ENCODE results near the gene RSPO4.

RSPO4 gene

DNA sequence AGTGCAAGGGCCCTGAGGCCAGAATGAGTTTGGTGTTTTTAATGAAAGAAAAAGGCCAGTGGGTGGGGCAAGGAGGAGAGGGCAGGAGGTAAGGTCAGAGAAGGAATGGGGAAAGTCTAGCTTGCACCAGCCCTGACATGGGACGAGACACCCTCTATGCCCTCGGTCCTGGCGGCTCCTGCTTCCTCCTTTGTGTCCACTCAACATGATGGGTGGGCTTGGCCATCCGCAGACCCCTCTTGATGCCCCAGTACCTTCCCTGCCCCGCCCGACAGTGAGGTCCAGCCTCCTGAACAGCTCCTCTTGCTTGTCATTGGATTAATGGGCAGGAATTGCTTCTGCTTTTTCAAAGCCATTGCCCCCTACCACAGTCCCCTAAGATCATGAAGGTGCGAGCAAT lies 52.4 kb downstream of the RSPO4 start:
- Histone ChIP-seq H3K9ac (ENCODE audit: low read length) (no peak overlapping the region), H3K36me3 (replicated peaks; ENCODE audit: insufficient read depth, low read length) (no peaks in the 10 kb centered on the region), H3K27me3 (replicated peaks; ENCODE audit: insufficient read depth, low read length) (peaks cover 40% of the 10 kb centered on the region), H3K4me1 (ENCODE audit: low read length) (no peaks in the 10 kb centered on the region), H2AFZ (ENCODE audit: low read length) (no peak overlapping the region), H3K9me3 (replicated peaks; ENCODE audit: insufficient read depth, low read length) (no peaks in the 10 kb centered on the region), H3K9me2 (replicated peaks; ENCODE audit: insufficient read depth, low read length) (no peaks in the 10 kb centered on the region), H3K4me2 (ENCODE audit: low read depth, low read length) (no peak overlapping the region), H3F3A (ENCODE audit: insufficient read depth, low read length) (no peaks in the 10 kb centered on the region), H3K4me3 (ENCODE audit: low read length) (no peak overlapping the region), H4K20me1 (ENCODE audit: insufficient read depth, low read length) (no peaks in the 10 kb centered on the region), H3K27ac (ENCODE audit: low read length) (no peak overlapping the region), H3K79me2 (ENCODE audit: low read length) (no peaks in the 10 kb centered on the region)
- no peak for DNase-seq
- TF ChIP-seq CTCF (IDR thresholded peaks at IDR 0.05; ENCODE audit: low read length) (no peak), EZH2phosphoT487 (IDR thresholded peaks at IDR 0.05; ENCODE audit: low read length) (no peak), EZH2 (optimal IDR thresholded peaks at IDR 0.05; ENCODE audit: low read depth, low read length) (no peak)

GRCh38 chr20:946826-947225 lies 55.3 kb downstream of the RSPO4 start:
- H3K9me2 ChIP-seq (replicated peaks; ENCODE audit: insufficient read depth, low read length): no peaks in the 10 kb centered on the region
- no peak overlapping the region for H3K9ac ChIP-seq (ENCODE audit: low read length)
- no peak overlapping the region for H2AFZ ChIP-seq (ENCODE audit: low read length)
- no peaks in the 10 kb centered on the region for H3K79me2 ChIP-seq (ENCODE audit: low read length)
- no peaks in the 10 kb centered on the region for H3K9me3 ChIP-seq (replicated peaks; ENCODE audit: insufficient read depth, low read length)
- H3K36me3 ChIP-seq (replicated peaks; ENCODE audit: insufficient read depth, low read length): no peaks in the 10 kb centered on the region
- no peak for DNase-seq
- H3K4me1 ChIP-seq (ENCODE audit: low read length): no peaks in the 10 kb centered on the region
- H3F3A ChIP-seq (ENCODE audit: insufficient read depth, low read length): no peaks in the 10 kb centered on the region
- H3K4me2 ChIP-seq (ENCODE audit: low read depth, low read length): no peak overlapping the region
- H4K20me1 ChIP-seq (ENCODE audit: insufficient read depth, low read length): no peaks in the 10 kb centered on the region
- H3K27me3 ChIP-seq (replicated peaks; ENCODE audit: insufficient read depth, low read length): peaks cover 36% of the 10 kb centered on the region
- TF ChIP-seq CTCF (IDR thresholded peaks at IDR 0.05; ENCODE audit: low read length) (no peak), EZH2 (optimal IDR thresholded peaks at IDR 0.05; ENCODE audit: low read depth, low read length) (no peak), EZH2phosphoT487 (IDR thresholded peaks at IDR 0.05; ENCODE audit: low read length) (no peak)
- H3K27ac ChIP-seq (ENCODE audit: low read length): no peak overlapping the region
- no peak overlapping the region for H3K4me3 ChIP-seq (ENCODE audit: low read length)

DNA sequence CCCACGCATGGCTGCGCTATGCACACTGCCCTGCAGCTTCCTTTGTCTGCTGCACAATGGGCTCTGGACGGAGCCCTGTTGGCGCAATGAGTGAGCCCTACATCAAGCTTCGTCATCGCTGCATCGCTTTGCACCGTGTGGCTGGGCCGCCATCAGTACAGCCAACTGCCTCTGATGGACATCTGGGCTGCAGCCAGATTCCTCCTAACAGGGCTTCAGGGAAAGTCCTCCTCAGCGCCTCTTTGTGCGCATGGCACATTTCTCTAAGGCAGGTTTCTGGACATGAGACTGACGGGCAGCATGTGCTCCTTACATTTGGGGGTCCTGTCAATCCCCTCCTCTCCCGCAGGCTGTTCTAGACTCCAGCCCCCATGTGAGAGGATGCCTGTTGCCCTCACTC lies 56.3 kb downstream of the RSPO4 start:
- H3K27me3 ChIP-seq (replicated peaks; ENCODE audit: insufficient read depth, low read length): peaks cover 42% of the 10 kb centered on the region
- no peaks in the 10 kb centered on the region for H3K79me2 ChIP-seq (ENCODE audit: low read length)
- H3K9ac ChIP-seq (ENCODE audit: low read length): no peak overlapping the region
- no peak overlapping the region for H3K27ac ChIP-seq (ENCODE audit: low read length)
- H3K4me1 ChIP-seq (ENCODE audit: low read length): no peaks in the 10 kb centered on the region
- H3K36me3 ChIP-seq (replicated peaks; ENCODE audit: insufficient read depth, low read length): no peaks in the 10 kb centered on the region
- no peaks in the 10 kb centered on the region for H3K9me3 ChIP-seq (replicated peaks; ENCODE audit: insufficient read depth, low read length)
- DNase-seq: no peak
- no peak overlapping the region for H3K4me3 ChIP-seq (ENCODE audit: low read length)
- H2AFZ ChIP-seq (ENCODE audit: low read length): no peak overlapping the region
- no peak overlapping the region for H3K4me2 ChIP-seq (ENCODE audit: low read depth, low read length)
- no peaks in the 10 kb centered on the region for H3F3A ChIP-seq (ENCODE audit: insufficient read depth, low read length)
- H4K20me1 ChIP-seq (ENCODE audit: insufficient read depth, low read length): no peaks in the 10 kb centered on the region
- TF ChIP-seq CTCF (IDR thresholded peaks at IDR 0.05; ENCODE audit: low read length) (no peak), EZH2 (optimal IDR thresholded peaks at IDR 0.05; ENCODE audit: low read depth, low read length) (no peak), EZH2phosphoT487 (IDR thresholded peaks at IDR 0.05; ENCODE audit: low read length) (no peak)
- H3K9me2 ChIP-seq (replicated peaks; ENCODE audit: insufficient read depth, low read length): no peaks in the 10 kb centered on the region

All from MM.1S (cell line).